GM19240 (cell line): ENCODE measurements around the gene ZNF385D.

Experiments used
- DNase-seq: peaks from one replicate; pipeline ENCODE4 v3.0.0; 2011; ENCODE audit warnings: low spot score; ENCODE audit not compliant: insufficient read length

ZNF385D gene

GRCh38 chr3:21750080-21750696, 822 bp downstream of the ZNF385D start:
- DNase-seq, result no peak

- DNase-seq, result no peak
These were observed 2.9 kb downstream of the ZNF385D start for GRCh38 chr3:21747966-21748555.

GRCh38 chr3:21747376-21747775, 3.6 kb downstream of the ZNF385D start:
- DNase-seq, result no peak

GRCh38 chr3:21745966-21746365, 5.0 kb downstream of the ZNF385D start:
- DNase-seq, result no peak

- no peak for DNase-seq
These were observed 6.2 kb downstream of the ZNF385D start for GRCh38 chr3:21744793-21745192.

GRCh38 chr3:21738935-21739702, 11.9 kb downstream of the ZNF385D start:
- no peak for DNase-seq

GRCh38 chr3:21738283-21738682, 12.7 kb downstream of the ZNF385D start:
- no peak for DNase-seq

GRCh38 chr3:21734746-21735145, 16.3 kb downstream of the ZNF385D start:
- no peak for DNase-seq

GRCh38 chr3:21729888-21730459, 21.0 kb downstream of the ZNF385D start:
- no peak for DNase-seq

GRCh38 chr3:21729331-21729730, 21.7 kb downstream of the ZNF385D start:
- no peak for DNase-seq

GRCh38 chr3:21722768-21723167, 28.2 kb downstream of the ZNF385D start:
- no peak for DNase-seq

- no peak for DNase-seq
These were observed 28.7 kb downstream of the ZNF385D start for GRCh38 chr3:21722301-21722700.

GRCh38 chr3:21718943-21719591, 31.9 kb downstream of the ZNF385D start:
- no peak for DNase-seq

GRCh38 chr3:21718161-21718765, 32.7 kb downstream of the ZNF385D start:
- DNase-seq, result no peak

GRCh38 chr3:21715662-21716061, 35.3 kb downstream of the ZNF385D start:
- no peak for DNase-seq

GRCh38 chr3:21705769-21706168, 45.2 kb downstream of the ZNF385D start:
- DNase-seq, result no peak

- no peak for DNase-seq
These were observed 46.2 kb downstream of the ZNF385D start for GRCh38 chr3:21704796-21705195.

GRCh38 chr3:21703291-21703690, 47.7 kb downstream of the ZNF385D start:
- no peak for DNase-seq

- DNase-seq, result no peak
These were observed 53.3 kb downstream of the ZNF385D start for GRCh38 chr3:21697707-21698106.

- no peak for DNase-seq
These were observed 56.5 kb downstream of the ZNF385D start for GRCh38 chr3:21694506-21694905.

- DNase-seq, result no peak
These were observed 60.0 kb downstream of the ZNF385D start for GRCh38 chr3:21691036-21691435.
